ENCODE results near the gene AMIGO1.

AMIGO1 gene

GRCh38 chr1:109531380-109531779, 21.9 kb upstream of the AMIGO1 start:
- Histone ChIP-seq H3K79me2 (ENCODE audit: control insufficient read depth, low read length) (no peaks in the 10 kb centered on the region), H3K4me1 (ENCODE audit: control insufficient read depth, low read length) (peaks cover 5% of the 10 kb centered on the region), H3K4me3 (ENCODE audit: low read length) (no peak overlapping the region), H3K27me3 (ENCODE audit: control insufficient read depth, low read length) (peaks cover 14% of the 10 kb centered on the region), H3K4me2 (ENCODE audit: low read length) (no peak overlapping the region), H3K27ac (ENCODE audit: low read depth, low read length) (no peak overlapping the region), H3K36me3 (ENCODE audit: control insufficient read depth, low read length) (no peaks in the 10 kb centered on the region), H3F3A (ENCODE audit: control insufficient read depth, insufficient read depth) (no peaks in the 10 kb centered on the region), H3K9me3 (ENCODE audit: control insufficient read depth, insufficient read depth, low read length) (no peaks in the 10 kb centered on the region), H3K9me2 (replicated peaks; ENCODE audit: control insufficient read depth, low read length) (no peaks in the 10 kb centered on the region), H4K20me1 (ENCODE audit: control insufficient read depth, insufficient read depth, low read depth, low read length) (no peaks in the 10 kb centered on the region)
- TF ChIP-seq EZH2phosphoT487 (IDR thresholded peaks at IDR 0.05; ENCODE audit: borderline replicate concordance, low read length), result no peak
- TF ChIP-seq CTCF (IDR thresholded peaks at IDR 0.05; ENCODE audit: low read depth, low read length, poor library complexity, severe bottlenecking), result no peak

DNA sequence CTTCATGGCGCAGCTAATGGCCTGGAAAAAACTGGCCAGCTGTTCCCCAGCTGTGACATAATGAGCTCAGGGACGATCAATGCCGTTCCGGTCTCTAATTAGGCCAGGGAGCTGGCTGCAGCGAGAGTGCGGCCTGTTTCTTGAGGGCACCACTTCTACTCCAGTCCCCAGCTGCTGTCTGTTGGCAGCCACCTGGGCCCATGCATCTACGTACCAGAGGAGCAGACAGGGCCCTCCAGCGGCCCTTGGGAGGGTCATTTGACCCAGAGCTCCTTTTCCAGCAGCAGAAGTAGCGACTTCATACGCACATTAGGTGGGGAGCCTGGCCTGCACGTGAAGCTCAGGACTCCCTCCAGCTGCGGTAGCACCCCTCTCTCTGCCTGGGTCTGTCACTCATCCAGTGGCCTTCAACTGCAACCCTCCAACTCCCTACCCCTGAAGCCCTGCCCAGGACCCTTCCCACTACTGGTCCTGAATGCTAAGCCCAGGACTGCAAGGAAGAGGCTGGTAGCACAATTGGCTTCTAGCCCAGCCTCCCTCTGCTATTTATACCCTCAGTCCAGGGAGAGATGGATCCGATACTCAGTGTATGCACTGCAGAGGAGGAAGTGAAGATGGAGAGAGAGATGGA, 21.0 kb upstream of the AMIGO1 start:
- Histone ChIP-seq H3K4me3 (ENCODE audit: low read length) (no peak overlapping the region), H3K4me2 (ENCODE audit: low read length) (no peak overlapping the region)

GRCh38 chr1:109529881-109530456, 20.4 kb upstream of the AMIGO1 start:
- no peaks in the 10 kb centered on the region for H4K20me1 ChIP-seq (ENCODE audit: control insufficient read depth, insufficient read depth, low read depth, low read length)
- H3K27ac ChIP-seq (ENCODE audit: low read depth, low read length), result no peak overlapping the region
- no peaks in the 10 kb centered on the region for H3K9me2 ChIP-seq (replicated peaks; ENCODE audit: control insufficient read depth, low read length)
- H3F3A ChIP-seq (ENCODE audit: control insufficient read depth, insufficient read depth), result no peaks in the 10 kb centered on the region
- peaks cover 5% of the 10 kb centered on the region for H3K4me1 ChIP-seq (ENCODE audit: control insufficient read depth, low read length)
- H3K79me2 ChIP-seq (ENCODE audit: control insufficient read depth, low read length), result no peaks in the 10 kb centered on the region
- peaks cover 18% of the 10 kb centered on the region for H3K27me3 ChIP-seq (ENCODE audit: control insufficient read depth, low read length)
- H3K9me3 ChIP-seq (ENCODE audit: control insufficient read depth, insufficient read depth, low read length), result no peaks in the 10 kb centered on the region
- no peak for TF ChIP-seq CTCF (IDR thresholded peaks at IDR 0.05; ENCODE audit: low read depth, low read length, poor library complexity, severe bottlenecking)
- no peaks in the 10 kb centered on the region for H3K36me3 ChIP-seq (ENCODE audit: control insufficient read depth, low read length)
- H3K4me3 ChIP-seq (ENCODE audit: low read length), result no peak overlapping the region
- no peak overlapping the region for H3K4me2 ChIP-seq (ENCODE audit: low read length)

More for the DNA sequence above, 21.0 kb upstream of the AMIGO1 start:
- H3K27ac ChIP-seq (ENCODE audit: low read depth, low read length), result no peak overlapping the region
- no peaks in the 10 kb centered on the region for H3K9me3 ChIP-seq (ENCODE audit: control insufficient read depth, insufficient read depth, low read length)
- no peaks in the 10 kb centered on the region for H3K9me2 ChIP-seq (replicated peaks; ENCODE audit: control insufficient read depth, low read length)
- H3K36me3 ChIP-seq (ENCODE audit: control insufficient read depth, low read length), result no peaks in the 10 kb centered on the region
- H4K20me1 ChIP-seq (ENCODE audit: control insufficient read depth, insufficient read depth, low read depth, low read length), result no peaks in the 10 kb centered on the region
- H3K27me3 ChIP-seq (ENCODE audit: control insufficient read depth, low read length), result peaks cover 17% of the 10 kb centered on the region
- TF ChIP-seq CTCF (IDR thresholded peaks at IDR 0.05; ENCODE audit: low read depth, low read length, poor library complexity, severe bottlenecking), result no peak
- no peak for TF ChIP-seq EZH2phosphoT487 (IDR thresholded peaks at IDR 0.05; ENCODE audit: borderline replicate concordance, low read length)
- H3K79me2 ChIP-seq (ENCODE audit: control insufficient read depth, low read length), result no peaks in the 10 kb centered on the region
- no peaks in the 10 kb centered on the region for H3F3A ChIP-seq (ENCODE audit: control insufficient read depth, insufficient read depth)
- H3K4me1 ChIP-seq (ENCODE audit: control insufficient read depth, low read length), result peaks cover 5% of the 10 kb centered on the region

All from DOHH2 (cell line).